WTC11 (cell line): ENCODE data around the gene DHDH. TPM values are rescaled to one million over a fixed set of nuclear protein-coding genes. Genes with fewer than 3 reads are reported as not detected.

ENCODE experiments used
- ATAC-seq: fragments of 200-7000 bp; cut with Tn5 transposase; 2 replicates; pipeline ENCODE4 v1.10.0; 2021; ENCODE audit warnings: mild to moderate bottlenecking, moderate library complexity
- CTCF ChIA-PET: fragments of 300-600 bp; sonication (Branson Sonifier 250); formaldehyde crosslinking; loops from one replicate; lab custom pipeline; 2021; ENCODE audit warnings: antibody characterized with exemption; lab: Charles Lee
- POLR2A ChIA-PET: fragments of 350-600 bp; sonication (Branson Sonifier 250); formaldehyde crosslinking; loops from one replicate; lab custom pipeline; 2021; ENCODE audit warnings: antibody characterized with exemption; lab: Charles Lee
- DNase-seq: peaks from one replicate; pipeline ENCODE4 v3.0.0; 2021; ENCODE audit warnings: low spot score
- H3K27ac Mint-ChIP-seq: 2 replicates; pipeline ENCODE4 v1.8.0; 2021; ENCODE audit warnings: mixed read lengths
- H3K27me3 Mint-ChIP-seq: 2 replicates; pipeline ENCODE4 v1.8.0; 2021; ENCODE audit warnings: low read depth, mild to moderate bottlenecking, moderate library complexity, mixed read lengths
- H3K36me3 Mint-ChIP-seq: 2 replicates; pipeline ENCODE4 v1.8.0; 2021; ENCODE audit warnings: mixed read lengths
- H3K4me1 Mint-ChIP-seq: 2 replicates; pipeline ENCODE4 v1.8.0; 2022; ENCODE audit warnings: mixed read lengths
- H3K4me3 Mint-ChIP-seq: 2 replicates; pipeline ENCODE4 v1.8.0; 2021; ENCODE audit warnings: mild to moderate bottlenecking, moderate library complexity, mixed read lengths
- H3K9me3 Mint-ChIP-seq: 2 replicates; pipeline ENCODE4 v1.8.0; 2021; ENCODE audit warnings: mixed read lengths
- ATF2 ChIP-seq: sonication (generic); formaldehyde crosslinking; IDR thresholded peaks from 2 replicates; pipeline ENCODE4 v1.8.1; 2022; ENCODE audit warnings: low read depth, missing genetic modification reagents, borderline replicate concordance
- CBFB ChIP-seq: sonication (generic); formaldehyde crosslinking; IDR thresholded peaks from 2 replicates; pipeline ENCODE4 v1.8.1; 2022; ENCODE audit warnings: mild to moderate bottlenecking, low read depth, missing genetic modification reagents
- CREM ChIP-seq: sonication (generic); formaldehyde crosslinking; IDR thresholded peaks from 2 replicates; pipeline ENCODE4 v1.8.1; 2022; ENCODE audit warnings: mild to moderate bottlenecking, missing genetic modification reagents, moderate library complexity
- EMX1 ChIP-seq: fragments of 250-450 bp; sonication (Bioruptor Pico); IDR thresholded peaks from 2 replicates; pipeline ENCODE4 v1.8.0; 2021; ENCODE audit warnings: mild to moderate bottlenecking
- ETV6 ChIP-seq: sonication (generic); formaldehyde crosslinking; IDR thresholded peaks from 2 replicates; pipeline ENCODE4 v1.8.1; 2022; ENCODE audit warnings: mild to moderate bottlenecking, missing genetic modification reagents
- IRF2 ChIP-seq: sonication (generic); formaldehyde crosslinking; IDR thresholded peaks from 2 replicates; pipeline ENCODE4 v1.8.0; 2022; ENCODE audit warnings: low read depth, missing genetic modification reagents, borderline replicate concordance
- MXD4 ChIP-seq: fragments of 250-450 bp; sonication (Bioruptor Pico); IDR thresholded peaks from 2 replicates; pipeline ENCODE4 v1.8.0; 2021; ENCODE audit warnings: mild to moderate bottlenecking, moderate library complexity, borderline replicate concordance
- NFYB ChIP-seq: sonication (generic); formaldehyde crosslinking; conservative IDR thresholded peaks from 2 replicates; pipeline ENCODE4 v1.8.0; 2022; ENCODE audit warnings: low read depth, missing genetic modification reagents
- SMAD4 ChIP-seq: sonication (generic); formaldehyde crosslinking; IDR thresholded peaks from 2 replicates; pipeline ENCODE4 v1.8.0; 2022; ENCODE audit warnings: mild to moderate bottlenecking, missing genetic modification reagents
- TEAD1 ChIP-seq: sonication (generic); formaldehyde crosslinking; IDR thresholded peaks from 2 replicates; pipeline ENCODE4 v1.8.0; 2022; ENCODE audit warnings: mild to moderate bottlenecking, missing genetic modification reagents
- TP53 ChIP-seq: sonication (generic); formaldehyde crosslinking; IDR thresholded peaks from 2 replicates; pipeline ENCODE4 v1.8.1; 2023; ENCODE audit warnings: mild to moderate bottlenecking, missing genetic modification reagents
- ZNF671 ChIP-seq: fragments of 250-450 bp; sonication (Bioruptor Pico); IDR thresholded peaks from 2 replicates; pipeline ENCODE4 v1.8.0; 2021; ENCODE audit warnings: mild to moderate bottlenecking
- total RNA-seq: library from RNA; stranded (reverse); gene quantifications from 3 replicates; pipeline ENCODE4 v1.2.3, GENCODE V29; 2021
- TF ChIP-seq, protein P1 (sequence below): sonication (generic); formaldehyde crosslinking; IDR thresholded peaks from 2 replicates; pipeline ENCODE4 v1.8.1; 2023; ENCODE audit warnings: mild to moderate bottlenecking, missing genetic modification reagents, borderline replicate concordance
- TF ChIP-seq, protein P2 (sequence below): sonication (generic); formaldehyde crosslinking; IDR thresholded peaks from 2 replicates; pipeline ENCODE4 v1.8.1; 2023; ENCODE audit warnings: mild to moderate bottlenecking, missing genetic modification reagents, moderate library complexity
- TF ChIP-seq, protein P3 (sequence below): sonication (generic); formaldehyde crosslinking; IDR thresholded peaks from 2 replicates; pipeline ENCODE4 v1.8.0; 2022; ENCODE audit warnings: missing genetic modification reagents
- TF ChIP-seq, protein P4 (sequence below): sonication (generic); formaldehyde crosslinking; IDR thresholded peaks from 2 replicates; pipeline ENCODE4 v1.8.1; 2023; ENCODE audit warnings: mild to moderate bottlenecking, missing genetic modification reagents
- TF ChIP-seq, protein P5 (sequence below): sonication (generic); formaldehyde crosslinking; conservative IDR thresholded peaks from 2 replicates; pipeline ENCODE4 v1.8.1; 2022; ENCODE audit warnings: mild to moderate bottlenecking, missing genetic modification reagents
- TF ChIP-seq, protein P6 (sequence below): sonication (generic); formaldehyde crosslinking; IDR thresholded peaks from 2 replicates; pipeline ENCODE4 v1.8.1; 2022; ENCODE audit warnings: low read depth, mild to moderate bottlenecking, moderate library complexity, missing genetic modification reagents, borderline replicate concordance

DHDH gene
- total RNA-seq, 1 experiment from 2014 or later = 3.0 TPM

- TF ChIP-seq, protein P1, sequence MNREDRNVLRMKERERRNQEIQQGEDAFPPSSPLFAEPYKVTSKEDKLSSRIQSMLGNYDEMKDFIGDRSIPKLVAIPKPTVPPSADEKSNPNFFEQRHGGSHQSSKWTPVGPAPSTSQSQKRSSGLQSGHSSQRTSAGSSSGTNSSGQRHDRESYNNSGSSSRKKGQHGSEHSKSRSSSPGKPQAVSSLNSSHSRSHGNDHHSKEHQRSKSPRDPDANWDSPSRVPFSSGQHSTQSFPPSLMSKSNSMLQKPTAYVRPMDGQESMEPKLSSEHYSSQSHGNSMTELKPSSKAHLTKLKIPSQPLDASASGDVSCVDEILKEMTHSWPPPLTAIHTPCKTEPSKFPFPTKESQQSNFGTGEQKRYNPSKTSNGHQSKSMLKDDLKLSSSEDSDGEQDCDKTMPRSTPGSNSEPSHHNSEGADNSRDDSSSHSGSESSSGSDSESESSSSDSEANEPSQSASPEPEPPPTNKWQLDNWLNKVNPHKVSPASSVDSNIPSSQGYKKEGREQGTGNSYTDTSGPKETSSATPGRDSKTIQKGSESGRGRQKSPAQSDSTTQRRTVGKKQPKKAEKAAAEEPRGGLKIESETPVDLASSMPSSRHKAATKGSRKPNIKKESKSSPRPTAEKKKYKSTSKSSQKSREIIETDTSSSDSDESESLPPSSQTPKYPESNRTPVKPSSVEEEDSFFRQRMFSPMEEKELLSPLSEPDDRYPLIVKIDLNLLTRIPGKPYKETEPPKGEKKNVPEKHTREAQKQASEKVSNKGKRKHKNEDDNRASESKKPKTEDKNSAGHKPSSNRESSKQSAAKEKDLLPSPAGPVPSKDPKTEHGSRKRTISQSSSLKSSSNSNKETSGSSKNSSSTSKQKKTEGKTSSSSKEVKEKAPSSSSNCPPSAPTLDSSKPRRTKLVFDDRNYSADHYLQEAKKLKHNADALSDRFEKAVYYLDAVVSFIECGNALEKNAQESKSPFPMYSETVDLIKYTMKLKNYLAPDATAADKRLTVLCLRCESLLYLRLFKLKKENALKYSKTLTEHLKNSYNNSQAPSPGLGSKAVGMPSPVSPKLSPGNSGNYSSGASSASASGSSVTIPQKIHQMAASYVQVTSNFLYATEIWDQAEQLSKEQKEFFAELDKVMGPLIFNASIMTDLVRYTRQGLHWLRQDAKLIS (CRISPR knock-in tag) = no peak
- TF ChIP-seq ZNF671 (CRISPR knock-in tag) (no peak), IRF2 (CRISPR knock-in tag) (no peak), CREM (CRISPR knock-in tag) (no peak)
- TF ChIP-seq, all 79 proteins: peak for 0
Observed at GRCh38 chr19:48935864-48936263, 2.4 kb downstream of the DHDH start (continued).

DNA sequence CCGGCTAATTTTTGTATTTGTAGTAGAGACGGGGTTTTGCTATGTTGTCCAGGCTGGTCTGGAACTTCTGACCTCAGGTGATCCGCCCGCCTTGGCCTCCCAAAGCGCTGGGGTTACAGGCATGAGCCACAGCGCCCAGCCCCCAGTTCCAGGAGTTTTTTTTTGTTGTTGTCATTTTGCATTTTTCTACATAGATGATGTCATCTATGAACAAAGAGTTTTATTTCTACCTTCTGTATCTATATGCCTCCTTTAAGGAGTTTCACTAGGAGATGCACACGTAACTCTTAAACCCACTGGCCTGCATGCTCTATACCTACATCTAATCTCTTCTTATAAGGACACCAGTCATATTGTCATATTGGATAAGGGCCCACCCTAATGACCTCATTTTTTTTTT lies 4.8 kb downstream of the DHDH start:
- ChIA-PET POLR2A (no interaction called here), CTCF (interaction anchor here (1.2 kb wide), 1 partner anchor 32 kb away, joined by 4 read pairs; no protein-coding TSS in a partner anchor)
- TF ChIP-seq, protein P2, sequence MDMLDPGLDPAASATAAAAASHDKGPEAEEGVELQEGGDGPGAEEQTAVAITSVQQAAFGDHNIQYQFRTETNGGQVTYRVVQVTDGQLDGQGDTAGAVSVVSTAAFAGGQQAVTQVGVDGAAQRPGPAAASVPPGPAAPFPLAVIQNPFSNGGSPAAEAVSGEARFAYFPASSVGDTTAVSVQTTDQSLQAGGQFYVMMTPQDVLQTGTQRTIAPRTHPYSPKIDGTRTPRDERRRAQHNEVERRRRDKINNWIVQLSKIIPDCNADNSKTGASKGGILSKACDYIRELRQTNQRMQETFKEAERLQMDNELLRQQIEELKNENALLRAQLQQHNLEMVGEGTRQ (CRISPR knock-in tag) = no peak
- H3K4me1 Mint-ChIP-seq = peaks cover 15% of the 10 kb centered on the region
- peaks cover 6% of the 10 kb centered on the region for H3K9me3 Mint-ChIP-seq
- H3K4me3 Mint-ChIP-seq = no peak overlapping the region
- ATAC-seq = no peak
- peaks cover 13% of the 10 kb centered on the region for H3K36me3 Mint-ChIP-seq
- H3K27ac Mint-ChIP-seq = no peak overlapping the region
- peaks cover 28% of the 10 kb centered on the region for H3K27me3 Mint-ChIP-seq
- DNase-seq = no peak

DNA sequence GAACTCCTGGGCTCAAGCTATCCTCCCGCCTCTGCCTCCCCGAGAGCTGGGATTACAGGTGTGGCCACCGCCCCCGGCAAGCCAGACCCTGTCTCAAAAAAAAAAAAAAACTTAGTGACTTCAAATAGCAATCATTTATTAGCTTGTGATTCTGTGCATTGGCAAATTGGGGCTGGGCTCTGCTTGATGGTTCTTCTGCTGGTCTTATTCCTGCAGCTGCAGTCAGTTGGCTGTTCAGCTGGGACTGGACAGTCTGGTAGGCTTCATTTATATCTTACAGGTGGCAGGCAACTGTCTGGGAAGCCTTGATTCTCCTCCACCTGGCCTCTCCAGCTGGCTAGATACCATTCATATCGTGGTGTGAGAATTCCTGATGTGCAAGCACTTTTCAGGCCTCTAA lies 7.4 kb downstream of the DHDH start:
- Mint-ChIP-seq H3K27me3 (peaks cover 6% of the 10 kb centered on the region; the same call in 1 of the 2 replicates), H3K27ac (no peak overlapping the region), H3K4me3 (no peak overlapping the region), H3K4me1 (no peaks in the 10 kb centered on the region), H3K9me3 (peaks cover 6% of the 10 kb centered on the region), H3K36me3 (peaks cover 13% of the 10 kb centered on the region)
- no peak for ATAC-seq
- ChIA-PET CTCF (interaction anchor here (0.9 kb wide), 1 partner anchor 30 kb away, joined by 3 read pairs; no protein-coding TSS in a partner anchor), POLR2A (no interaction called here)
- DNase-seq = no peak
- TF ChIP-seq, protein P3, sequence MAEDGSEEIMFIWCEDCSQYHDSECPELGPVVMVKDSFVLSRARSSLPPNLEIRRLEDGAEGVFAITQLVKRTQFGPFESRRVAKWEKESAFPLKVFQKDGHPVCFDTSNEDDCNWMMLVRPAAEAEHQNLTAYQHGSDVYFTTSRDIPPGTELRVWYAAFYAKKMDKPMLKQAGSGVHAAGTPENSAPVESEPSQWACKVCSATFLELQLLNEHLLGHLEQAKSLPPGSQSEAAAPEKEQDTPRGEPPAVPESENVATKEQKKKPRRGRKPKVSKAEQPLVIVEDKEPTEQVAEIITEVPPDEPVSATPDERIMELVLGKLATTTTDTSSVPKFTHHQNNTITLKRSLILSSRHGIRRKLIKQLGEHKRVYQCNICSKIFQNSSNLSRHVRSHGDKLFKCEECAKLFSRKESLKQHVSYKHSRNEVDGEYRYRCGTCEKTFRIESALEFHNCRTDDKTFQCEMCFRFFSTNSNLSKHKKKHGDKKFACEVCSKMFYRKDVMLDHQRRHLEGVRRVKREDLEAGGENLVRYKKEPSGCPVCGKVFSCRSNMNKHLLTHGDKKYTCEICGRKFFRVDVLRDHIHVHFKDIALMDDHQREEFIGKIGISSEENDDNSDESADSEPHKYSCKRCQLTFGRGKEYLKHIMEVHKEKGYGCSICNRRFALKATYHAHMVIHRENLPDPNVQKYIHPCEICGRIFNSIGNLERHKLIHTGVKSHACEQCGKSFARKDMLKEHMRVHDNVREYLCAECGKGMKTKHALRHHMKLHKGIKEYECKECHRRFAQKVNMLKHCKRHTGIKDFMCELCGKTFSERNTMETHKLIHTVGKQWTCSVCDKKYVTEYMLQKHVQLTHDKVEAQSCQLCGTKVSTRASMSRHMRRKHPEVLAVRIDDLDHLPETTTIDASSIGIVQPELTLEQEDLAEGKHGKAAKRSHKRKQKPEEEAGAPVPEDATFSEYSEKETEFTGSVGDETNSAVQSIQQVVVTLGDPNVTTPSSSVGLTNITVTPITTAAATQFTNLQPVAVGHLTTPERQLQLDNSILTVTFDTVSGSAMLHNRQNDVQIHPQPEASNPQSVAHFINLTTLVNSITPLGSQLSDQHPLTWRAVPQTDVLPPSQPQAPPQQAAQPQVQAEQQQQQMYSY = no peak
- TF ChIP-seq NFYB (CRISPR knock-in tag) (no peak), TEAD1 (CRISPR knock-in tag) (no peak), MXD4 (CRISPR knock-in tag) (no peak), SMAD4 (no peak), ETV6 (CRISPR knock-in tag) (no peak), EMX1 (CRISPR knock-in tag) (no peak), ATF2 (no peak), CBFB (CRISPR knock-in tag) (no peak), TP53 (CRISPR knock-in tag) (no peak)
- TF ChIP-seq, protein P4, sequence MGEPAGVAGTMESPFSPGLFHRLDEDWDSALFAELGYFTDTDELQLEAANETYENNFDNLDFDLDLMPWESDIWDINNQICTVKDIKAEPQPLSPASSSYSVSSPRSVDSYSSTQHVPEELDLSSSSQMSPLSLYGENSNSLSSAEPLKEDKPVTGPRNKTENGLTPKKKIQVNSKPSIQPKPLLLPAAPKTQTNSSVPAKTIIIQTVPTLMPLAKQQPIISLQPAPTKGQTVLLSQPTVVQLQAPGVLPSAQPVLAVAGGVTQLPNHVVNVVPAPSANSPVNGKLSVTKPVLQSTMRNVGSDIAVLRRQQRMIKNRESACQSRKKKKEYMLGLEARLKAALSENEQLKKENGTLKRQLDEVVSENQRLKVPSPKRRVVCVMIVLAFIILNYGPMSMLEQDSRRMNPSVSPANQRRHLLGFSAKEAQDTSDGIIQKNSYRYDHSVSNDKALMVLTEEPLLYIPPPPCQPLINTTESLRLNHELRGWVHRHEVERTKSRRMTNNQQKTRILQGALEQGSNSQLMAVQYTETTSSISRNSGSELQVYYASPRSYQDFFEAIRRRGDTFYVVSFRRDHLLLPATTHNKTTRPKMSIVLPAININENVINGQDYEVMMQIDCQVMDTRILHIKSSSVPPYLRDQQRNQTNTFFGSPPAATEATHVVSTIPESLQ (CRISPR knock-in tag) = no peak
- TF ChIP-seq, protein P5, sequence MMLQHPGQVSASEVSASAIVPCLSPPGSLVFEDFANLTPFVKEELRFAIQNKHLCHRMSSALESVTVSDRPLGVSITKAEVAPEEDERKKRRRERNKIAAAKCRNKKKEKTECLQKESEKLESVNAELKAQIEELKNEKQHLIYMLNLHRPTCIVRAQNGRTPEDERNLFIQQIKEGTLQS (CRISPR knock-in tag) = no peak
- TF ChIP-seq, protein P6, sequence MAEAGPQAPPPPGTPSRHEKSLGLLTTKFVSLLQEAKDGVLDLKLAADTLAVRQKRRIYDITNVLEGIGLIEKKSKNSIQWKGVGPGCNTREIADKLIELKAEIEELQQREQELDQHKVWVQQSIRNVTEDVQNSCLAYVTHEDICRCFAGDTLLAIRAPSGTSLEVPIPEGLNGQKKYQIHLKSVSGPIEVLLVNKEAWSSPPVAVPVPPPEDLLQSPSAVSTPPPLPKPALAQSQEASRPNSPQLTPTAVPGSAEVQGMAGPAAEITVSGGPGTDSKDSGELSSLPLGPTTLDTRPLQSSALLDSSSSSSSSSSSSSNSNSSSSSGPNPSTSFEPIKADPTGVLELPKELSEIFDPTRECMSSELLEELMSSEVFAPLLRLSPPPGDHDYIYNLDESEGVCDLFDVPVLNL (CRISPR knock-in tag) = no peak
- TF ChIP-seq, protein P2 (CRISPR knock-in tag) = no peak
